Fibroblast of skin of scalp (primary cell): Measurements from ENCODE around the gene UQCRQ.
"Not testable (repeated sequence)": the region's sequence is repeated elsewhere in the genome, so short reads cannot be mapped to it uniquely, and the experiment has no call there.

Experiments used
- DNase-seq: peaks from one replicate; pipeline ENCODE4 v3.0.0-alpha.2; 2013

Gene UQCRQ

DNA sequence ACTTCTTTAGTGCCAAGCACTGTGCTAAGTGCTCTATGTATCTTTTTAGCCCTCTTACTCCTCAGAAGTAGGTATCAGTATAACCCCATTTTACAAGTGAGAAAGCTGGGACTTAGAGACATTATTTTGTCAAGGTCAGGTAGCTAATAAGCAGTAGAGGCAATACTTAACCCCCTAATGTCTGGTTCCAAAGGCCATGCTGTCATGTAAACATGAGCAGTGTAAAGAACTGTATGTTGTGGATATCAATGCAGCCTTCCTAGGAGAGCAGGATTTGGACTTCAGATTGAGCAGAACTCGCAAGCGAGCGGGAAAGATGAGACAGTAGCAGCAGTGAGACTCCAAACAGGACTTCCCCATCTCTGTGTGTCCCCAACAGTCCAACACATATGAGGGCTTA is 32.4 kb upstream of the UQCRQ start:
- no peak for DNase-seq

DNA sequence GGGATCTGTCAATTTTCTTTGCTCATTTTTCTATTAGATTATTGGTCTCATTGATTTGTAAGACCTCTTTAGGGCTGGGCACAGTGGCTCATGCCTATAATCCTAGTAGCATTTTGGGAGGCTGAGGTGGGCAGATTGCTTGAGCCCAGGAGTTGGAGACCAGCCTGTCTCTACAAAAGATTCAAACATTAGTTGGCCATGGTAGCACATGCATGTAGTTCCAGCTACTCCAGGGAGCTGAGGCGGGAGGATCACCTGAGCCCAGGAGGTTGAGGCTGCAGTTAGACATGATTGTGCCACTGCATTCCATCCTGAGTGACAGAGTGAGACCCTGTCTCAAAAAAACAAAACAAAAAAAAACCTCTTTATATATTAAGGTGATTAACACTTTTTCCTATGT is 29.6 kb upstream of the UQCRQ start:
- DNase-seq, result no peak

DNA sequence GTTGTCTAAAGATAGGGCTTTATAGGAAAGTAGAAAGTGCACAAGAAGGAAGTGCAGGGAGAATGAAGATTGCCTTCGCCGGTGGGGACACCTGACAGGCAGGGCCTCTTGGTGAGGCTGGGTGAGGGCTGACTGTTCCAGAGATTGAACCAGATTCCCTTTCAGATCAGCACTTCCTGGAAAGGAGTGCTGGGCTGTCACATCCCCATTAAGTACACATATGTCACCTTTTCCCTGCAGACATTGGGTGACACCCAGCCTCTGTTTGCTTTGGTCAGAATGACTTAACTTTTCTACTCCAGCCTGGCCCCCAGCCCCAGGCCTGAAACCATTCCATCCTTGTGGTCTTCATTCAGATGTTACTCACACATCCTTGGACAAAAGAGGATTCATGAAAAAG is 28.6 kb upstream of the UQCRQ start:
- no peak for DNase-seq

DNA sequence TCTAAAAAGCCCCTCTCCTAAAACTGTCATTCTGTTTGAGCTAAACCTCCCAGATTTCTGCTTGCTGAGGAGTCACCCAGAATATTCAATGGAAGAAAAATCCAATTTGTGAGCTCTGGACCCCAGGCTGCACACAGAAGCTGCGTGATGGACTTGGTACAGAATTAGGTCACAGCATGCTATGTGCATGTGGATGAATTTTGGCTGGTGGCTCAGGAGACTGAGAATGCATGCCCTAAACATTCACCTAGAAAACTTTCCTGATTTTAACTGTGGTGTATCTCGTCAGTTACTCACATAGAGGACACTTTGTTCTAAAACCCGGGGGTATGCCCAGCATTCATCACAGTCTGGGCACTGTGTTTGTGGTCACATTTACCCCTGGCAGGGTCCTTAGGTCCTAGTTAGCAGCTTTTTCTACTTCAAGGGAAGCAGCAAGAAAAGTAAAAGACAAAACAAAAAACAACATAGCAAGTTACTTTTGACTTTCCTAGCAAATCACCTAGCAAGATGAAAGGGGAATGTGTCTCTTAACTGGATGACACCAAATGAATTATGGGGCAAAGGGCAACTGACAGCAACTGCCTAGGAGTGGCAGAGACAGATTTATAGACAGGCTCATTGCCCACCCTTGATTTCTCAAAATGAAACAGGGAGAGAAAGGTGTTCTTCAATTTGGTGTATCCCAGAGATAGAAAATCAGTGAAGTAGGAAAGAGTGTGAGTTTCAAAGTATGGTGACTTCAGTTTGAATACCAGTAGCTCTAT is 27.7 kb upstream of the UQCRQ start:
- no peak for DNase-seq

DNA sequence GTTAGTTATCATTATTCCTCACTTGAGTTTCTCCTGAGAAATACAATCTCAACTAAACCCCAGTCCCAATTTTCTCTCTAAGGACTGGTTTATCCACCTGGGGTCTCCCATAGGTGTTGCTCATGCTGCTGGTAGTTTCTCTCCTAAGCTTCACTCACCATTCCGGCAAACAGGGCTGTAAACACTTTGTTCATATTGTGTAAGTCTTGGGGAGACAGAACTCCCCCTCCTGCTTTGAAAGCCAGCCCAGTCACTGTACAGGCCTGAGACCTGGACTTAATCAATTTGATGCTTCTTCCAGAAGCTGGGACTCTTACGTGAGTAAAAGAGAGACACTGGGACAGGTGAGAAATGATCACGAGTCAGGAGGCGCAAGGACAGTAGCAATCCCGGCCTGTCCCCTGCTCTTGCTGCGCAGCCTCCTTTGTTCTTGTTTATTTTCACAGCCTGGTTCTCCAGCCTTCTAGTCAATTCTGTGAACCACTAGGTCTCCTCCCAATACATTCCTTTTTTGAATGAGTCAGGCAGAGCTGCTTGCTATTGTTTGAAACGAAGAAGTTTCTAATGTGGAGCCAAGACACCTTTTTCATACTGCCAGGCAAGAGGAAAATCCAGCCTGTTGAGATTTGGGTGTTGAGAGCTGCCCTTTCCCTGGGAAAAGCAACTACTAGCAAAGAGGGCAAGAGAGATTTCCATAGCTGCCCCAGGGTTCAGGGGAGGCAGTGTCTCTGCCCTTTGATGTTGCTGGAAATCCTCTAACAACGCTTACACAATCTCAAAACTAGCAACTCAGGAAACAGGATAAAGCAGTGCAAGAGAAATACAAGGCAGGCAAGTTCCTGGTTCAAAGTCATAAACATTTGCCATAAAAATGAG is 26.8 kb upstream of the UQCRQ start:
- DNase-seq, result peak; percentile 34

DNA sequence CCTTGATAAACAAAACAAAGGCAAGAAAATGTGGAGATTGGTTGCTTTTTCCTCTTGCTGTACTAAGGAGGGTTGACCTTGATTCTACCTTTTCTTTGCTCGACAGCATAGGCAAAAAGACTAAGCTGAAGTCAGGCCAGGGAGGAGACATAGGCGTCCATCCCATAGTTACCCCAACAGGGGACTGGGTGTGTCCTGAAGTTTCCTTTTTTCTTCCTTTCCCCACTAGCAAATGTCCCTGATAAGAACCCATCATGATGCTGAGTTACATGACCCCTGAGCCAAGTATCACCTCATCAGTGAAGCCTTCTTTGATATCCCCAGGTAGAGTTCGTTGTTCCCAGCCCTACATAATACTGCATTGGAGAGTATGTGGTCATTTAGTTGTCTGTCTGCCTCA is 26.1 kb upstream of the UQCRQ start:
- no peak for DNase-seq

DNA sequence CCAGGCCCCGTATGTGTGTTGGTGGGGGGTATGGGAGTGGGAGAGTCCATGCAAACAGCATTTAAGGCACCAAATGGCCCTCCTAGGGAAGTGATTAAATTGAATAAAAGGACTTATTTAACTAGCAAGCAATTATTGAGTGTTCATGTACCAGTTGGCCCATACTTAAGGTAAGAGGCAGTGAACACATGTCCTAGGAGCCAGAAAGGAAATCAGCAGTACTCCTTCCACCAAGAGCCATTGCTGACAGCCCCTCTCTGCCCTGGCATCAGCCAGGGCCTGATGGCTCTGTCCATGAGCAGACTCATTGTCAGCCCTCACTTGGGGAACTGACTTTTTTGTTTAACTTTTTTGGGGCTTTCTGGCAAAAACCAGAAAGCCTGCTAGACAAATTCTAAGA is 25.5 kb upstream of the UQCRQ start:
- no peak for DNase-seq

DNA sequence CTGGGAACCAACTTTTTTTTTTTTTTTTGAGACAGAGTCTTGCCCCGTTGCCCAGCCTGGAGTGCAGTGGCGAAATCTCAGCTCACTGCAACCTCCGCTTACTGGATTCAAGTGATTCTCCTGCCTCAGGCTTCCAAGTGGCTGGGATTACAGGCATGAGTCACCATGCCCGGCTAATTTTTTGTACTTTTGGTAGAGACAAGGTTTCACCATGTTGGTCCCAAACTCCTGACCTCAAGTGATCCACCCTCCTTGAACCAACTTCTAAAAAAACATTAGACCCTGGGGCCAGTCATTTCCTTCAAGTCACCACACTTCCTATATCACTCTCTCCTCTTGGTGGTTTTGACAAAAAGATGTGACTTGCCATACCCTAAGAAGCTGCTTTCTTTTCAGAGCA is 25.1 kb upstream of the UQCRQ start:
- no peak for DNase-seq

DNA sequence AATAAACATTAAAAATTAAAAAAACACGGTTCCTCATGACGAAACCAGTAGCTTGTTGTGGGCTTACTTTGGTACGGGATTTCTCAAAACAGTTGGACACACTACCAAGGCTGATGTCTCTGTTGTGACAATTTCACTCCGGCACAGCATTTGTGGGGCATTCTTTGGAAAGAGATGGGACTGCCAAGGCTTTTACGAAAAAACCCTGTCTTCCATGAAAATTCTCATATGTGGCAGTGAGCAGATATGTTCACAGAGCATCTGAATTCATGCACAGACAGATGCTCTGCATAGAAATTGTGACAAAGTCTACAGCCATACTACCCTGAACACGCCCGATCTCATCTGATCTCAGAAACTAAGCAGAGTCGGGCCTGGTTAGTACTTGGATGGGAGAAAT is 18.2 kb upstream of the UQCRQ start:
- DNase-seq, result no peak

DNA sequence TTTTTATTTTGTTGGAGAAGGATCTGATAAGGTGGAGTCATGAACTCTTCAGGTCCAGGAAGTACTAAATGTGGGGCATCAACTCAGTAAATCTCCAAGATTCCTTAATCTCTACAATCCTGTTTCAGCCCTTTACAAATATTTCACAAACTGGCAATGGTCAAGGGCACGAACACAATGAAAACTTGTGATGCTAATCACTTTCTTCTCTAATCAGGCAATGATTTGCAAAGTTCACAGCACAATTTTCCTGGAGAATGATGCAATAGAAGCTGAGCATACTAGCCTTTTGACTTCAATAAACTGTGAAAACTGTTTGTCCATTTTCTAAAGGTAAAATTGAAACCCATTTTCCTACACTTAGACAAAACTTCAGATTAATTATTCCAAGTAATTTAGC is 17.1 kb upstream of the UQCRQ start:
- no peak for DNase-seq

DNA sequence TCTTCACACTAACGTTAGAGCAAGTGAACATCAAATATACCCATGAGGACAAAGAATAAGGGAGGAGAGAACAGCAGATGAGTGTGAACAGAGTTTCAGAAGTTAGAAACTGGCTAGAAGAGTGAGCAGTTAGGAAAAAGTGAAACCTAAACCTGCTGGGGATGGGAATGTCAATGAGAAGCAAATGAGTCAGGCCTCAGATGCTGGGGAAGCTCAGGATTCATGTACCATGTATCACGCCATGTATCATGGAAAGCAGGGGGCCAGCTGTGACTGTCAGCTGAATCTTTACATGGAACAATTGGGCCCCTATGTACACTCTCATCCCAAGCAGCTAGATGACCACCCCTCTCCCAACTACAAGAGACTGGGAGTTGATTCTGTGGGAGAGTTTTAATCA is 16.4 kb upstream of the UQCRQ start:
- peak; percentile 38 for DNase-seq

DNA sequence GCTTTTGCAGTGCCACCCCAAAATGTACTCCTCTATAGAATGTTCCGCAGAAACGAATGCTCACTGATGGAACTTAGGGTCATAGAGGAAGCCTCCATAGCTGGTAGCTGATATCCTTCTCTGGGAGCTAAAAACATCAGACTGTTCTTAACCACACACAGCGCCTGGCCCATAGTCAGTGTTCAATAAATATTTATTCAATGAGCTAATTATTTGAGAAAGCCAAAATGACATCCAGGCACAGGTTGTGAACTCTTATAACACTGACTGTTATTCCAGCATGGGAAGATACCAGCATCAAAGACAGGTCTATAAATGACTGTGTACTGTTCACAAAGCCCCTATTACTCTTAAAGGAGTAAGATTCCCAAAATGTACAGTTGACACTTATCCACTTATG is 13.1 kb upstream of the UQCRQ start:
- DNase-seq, result no peak

DNA sequence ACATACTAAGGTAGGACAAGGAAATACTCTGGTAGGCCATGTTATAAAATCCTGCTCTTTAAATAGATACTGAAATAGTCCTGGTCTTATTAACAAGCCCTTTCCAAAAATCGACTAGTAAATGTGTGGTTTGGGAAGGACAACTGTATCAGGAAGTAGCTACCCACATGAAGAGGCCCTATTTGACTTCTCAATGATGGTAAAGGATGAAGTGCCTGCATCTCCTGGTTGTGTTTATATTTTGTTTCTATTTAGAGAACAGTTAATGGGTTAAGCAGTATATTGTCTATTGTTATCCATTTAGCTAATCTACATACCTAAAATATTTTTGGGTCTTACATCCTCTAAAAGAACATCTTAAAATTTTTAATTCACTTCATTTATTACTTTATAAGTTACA is 12.7 kb upstream of the UQCRQ start:
- no peak for DNase-seq

DNA sequence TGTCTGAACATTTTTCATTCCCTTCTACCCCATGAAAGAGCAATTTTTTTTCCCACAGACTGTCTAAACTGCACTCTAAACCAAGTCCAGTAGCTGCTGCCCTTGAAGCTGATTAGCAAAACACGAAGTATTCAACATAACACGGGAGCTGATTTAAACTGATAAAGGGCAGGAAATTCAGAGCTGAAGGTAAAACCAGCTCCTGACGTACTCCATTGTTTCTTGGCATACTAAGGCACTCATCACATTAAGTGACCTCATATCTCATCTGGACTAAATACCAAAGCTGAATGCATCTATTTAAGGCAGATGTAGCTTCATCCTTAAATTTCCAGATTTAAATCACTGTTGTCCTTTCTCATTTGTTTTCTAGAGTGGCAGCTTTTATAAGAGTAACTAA is 12.1 kb upstream of the UQCRQ start:
- no peak for DNase-seq

DNA sequence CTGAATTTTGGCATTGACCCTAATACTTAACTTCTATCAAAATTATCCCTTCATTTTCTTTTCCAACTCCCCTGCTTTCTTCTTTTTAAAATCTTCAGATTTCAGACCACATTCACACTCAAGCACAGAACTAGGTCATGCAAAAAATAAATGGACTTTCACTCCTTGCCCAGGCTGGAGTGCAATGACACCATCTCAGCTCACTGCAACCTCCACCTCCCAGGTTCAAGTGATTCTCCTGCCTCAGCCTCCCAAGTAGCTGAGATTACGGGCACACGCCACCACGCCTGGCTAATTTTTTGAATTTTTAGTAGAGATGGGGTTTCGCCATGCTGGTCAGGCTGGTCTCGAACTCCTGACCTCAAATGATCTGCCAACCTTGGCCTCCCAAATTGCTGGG is 11.4 kb upstream of the UQCRQ start:
- not testable (repeated sequence) for DNase-seq

DNA sequence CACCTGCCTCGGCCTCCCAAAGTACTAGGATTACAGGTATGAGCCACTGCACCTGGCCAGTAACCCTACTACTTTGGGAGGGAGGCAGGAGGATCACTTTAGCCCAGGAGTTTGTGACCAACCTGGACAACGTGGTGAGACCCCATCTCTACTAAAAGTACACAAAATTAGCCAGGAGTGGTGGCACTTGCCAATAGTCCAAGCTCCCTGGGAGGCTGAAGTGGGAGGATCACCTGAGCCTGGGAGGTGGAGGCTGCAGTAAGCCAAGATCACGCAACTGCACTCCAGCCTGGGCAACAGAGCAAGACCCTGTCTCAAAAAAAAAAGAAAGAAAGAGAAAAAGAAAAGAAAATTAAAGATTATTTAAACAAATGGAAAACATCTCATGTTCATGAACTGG is 10.4 kb upstream of the UQCRQ start:
- DNase-seq, result no peak

DNA sequence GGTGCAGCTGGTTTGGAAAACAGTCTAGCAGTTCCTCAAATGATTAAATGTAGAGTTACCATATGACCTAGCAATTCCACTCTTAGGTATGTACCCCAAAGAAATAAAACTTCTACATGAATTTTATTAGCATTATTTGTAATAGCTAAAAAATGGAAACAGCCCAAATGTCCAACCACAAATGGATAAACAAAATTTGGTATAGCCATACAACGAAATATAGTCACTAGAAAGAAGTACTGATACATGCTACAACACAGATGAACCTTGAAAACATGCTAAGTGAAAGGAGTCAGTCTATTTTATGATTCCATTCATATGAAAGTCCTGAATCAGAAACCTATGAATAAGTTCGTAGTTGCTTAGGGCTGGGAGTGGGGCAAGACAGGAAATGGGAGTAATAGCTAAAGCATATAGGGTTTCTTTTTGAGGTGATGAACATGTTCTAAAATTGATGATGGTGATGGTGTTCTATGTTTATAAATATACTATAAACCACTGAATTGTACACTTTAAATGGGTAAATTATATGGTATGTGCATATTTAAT is 6.5 kb upstream of the UQCRQ start:
- no peak for DNase-seq

DNA sequence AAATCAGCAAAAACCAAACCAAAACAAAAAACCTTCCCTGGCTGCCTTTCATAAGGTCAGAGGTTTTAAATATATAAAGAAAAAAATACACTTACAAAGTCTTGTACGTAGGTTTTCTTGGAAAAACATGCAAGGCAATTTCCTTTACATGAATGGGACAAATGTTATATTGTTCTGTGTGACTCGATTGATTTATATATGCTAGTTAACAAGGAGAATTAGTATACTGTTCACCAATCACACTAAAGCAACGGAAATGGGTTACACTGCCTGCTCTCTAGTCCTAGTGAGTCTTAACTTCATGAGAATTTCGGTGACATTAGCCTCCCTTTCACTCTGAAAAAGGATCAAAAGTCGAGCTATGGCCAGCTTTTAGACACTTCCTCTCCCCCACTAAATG is 5.7 kb upstream of the UQCRQ start:
- no peak for DNase-seq

DNA sequence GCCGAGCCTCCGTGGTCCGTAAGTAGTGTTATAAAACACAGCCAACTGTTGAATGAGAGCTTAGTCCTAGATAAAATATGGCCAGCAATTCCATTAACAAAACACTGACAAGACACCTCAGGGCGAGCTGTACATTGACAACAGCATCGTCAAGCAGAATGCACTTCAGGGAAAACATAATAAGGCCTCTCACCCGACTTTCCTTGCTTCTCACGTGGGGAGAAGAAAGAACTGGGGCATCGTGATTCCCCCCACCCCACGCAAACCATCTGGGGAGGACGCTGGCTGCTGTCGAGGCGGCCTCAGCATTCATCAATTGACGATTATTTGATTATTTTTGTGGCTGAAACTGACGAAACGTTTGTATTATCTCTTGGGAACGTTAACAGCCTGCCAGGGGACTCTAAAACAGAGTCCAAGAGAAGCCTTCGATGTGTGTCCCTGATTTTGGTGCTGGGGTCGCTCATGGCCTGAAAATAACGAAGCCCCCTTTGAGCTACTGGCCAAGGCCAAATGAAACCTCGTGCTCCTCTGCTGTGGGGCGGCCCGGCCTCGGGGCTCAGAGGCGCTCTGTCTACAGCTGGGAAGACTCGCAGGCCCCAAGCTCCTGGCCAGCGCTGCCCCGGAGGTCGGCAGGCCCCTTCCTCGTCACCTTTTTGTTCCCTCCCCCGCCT is 637 bp upstream of the UQCRQ start:
- no peak for DNase-seq

DNA sequence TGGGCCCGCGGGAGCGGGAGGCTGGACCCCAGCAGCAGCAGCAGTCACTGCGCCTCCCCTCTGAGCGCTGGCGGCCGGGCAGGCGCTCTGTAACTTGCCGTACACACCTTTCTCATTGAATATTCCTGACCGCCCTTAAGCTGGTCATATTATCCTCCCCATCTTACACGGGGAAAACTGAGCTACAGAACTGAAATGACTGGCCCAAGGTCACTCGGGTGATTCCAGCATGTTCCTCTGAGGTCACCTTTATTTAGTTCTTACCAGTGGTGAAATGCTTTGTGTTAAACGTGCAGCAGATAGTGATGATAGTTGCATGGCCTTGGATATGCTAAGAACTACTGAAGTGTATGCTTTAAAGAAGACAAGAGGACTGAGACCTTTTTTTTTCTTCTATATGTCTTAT is 607 bp downstream of the UQCRQ start:
- no peak for DNase-seq

DNA sequence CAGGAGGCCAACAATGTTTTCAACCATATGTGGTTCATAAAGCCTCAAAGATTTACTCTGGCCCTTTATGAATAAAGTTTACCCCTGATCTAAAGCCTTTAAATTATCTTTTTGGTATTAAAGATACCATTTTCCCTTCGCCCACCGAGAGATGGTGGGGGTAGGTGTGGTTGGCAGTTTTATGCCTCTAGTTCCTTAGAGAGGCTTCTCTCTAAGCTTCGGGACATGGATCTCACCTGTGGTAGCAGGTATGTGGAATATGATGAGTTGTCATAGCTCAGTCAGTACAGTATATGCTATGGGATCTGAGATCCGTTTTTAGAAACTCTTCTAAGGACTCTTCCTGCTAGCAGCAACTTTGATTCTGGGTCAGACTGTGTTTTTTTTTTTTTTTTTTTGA is 2.3 kb downstream of the UQCRQ start:
- DNase-seq, result no peak

DNA sequence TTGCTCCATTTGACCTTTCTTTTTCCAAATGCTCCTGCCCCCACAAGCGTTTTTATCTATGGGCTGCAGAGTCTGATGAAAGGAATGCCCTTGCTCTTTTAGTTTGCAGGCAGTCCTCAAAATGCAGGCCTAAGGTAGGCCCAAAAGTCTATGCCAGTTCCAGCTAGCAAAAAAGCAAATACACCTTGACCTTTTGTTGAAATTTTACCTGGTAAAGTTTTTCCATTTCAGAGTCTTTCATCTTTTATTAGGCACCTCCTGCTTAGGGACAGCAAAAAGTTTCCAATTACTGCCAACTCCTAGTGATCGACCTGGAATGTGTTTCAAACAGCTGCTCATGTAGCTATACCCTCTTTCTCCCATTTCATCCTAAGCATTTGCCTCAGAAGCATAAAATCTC is 4.4 kb downstream of the UQCRQ start:
- DNase-seq, result no peak
